ENCODE data around the gene RGS2. TPM values are rescaled to one million over a fixed set of nuclear protein-coding genes. Genes with fewer than 3 reads are reported as not detected.

Gene RGS2
- total RNA-seq, 1 donor from 2014 or later = 110 TPM

- Histone ChIP-seq H3K36me3 (ENCODE audit: control insufficient read depth in 3 of 3, insufficient read depth in 3 of 3, low read length in 3 of 3) (no peaks in the 10 kb centered on the region), H3K9ac (ENCODE audit: low read depth in 1 of 3, low read length in 3 of 3) (no peak overlapping the region), H3K4me3 (ENCODE audit: low read length in 3 of 3) (no peak overlapping the region), H3K9me3 (ENCODE audit: control insufficient read depth in 3 of 3, low read length in 3 of 3) (no peaks in the 10 kb centered on the region), H3K27ac (ENCODE audit: low read depth, low read length) (no peak overlapping the region), H3K27me3 (ENCODE audit: control insufficient read depth in 3 of 3, insufficient read depth in 3 of 3, low read length in 3 of 3) (no peaks in the 10 kb centered on the region), H3K4me1 (ENCODE audit: control insufficient read depth in 3 of 3, insufficient read depth in 3 of 3, low read length in 3 of 3) (no peaks in the 10 kb centered on the region)
Observed at GRCh38 chr1:192793983-192794767, 14.7 kb upstream of the RGS2 start.

DNA sequence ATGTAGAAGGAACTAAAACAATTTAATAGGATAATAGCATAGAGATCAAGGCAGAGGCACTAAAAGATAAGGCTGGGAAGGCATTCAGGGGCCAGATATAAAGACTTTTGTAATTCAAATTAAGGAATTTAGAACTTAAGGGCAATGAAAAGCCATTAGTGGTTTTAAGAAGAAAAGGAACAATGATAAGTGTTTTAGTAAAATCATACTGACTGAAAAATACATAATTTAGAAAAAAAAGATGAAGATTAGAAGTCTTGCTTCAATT is 14.1 kb upstream of the RGS2 start:
- Histone ChIP-seq H3K9me3 (ENCODE audit: control insufficient read depth in 3 of 3, low read length in 3 of 3) (no peaks in the 10 kb centered on the region), H3K9ac (ENCODE audit: low read depth in 1 of 3, low read length in 3 of 3) (no peak overlapping the region), H3K27me3 (ENCODE audit: control insufficient read depth in 3 of 3, insufficient read depth in 3 of 3, low read length in 3 of 3) (no peaks in the 10 kb centered on the region), H3K36me3 (ENCODE audit: control insufficient read depth in 3 of 3, insufficient read depth in 3 of 3, low read length in 3 of 3) (no peaks in the 10 kb centered on the region), H3K27ac (ENCODE audit: low read depth, low read length) (no peak overlapping the region), H3K4me3 (ENCODE audit: low read length in 3 of 3) (no peak overlapping the region), H3K4me1 (ENCODE audit: control insufficient read depth in 3 of 3, insufficient read depth in 3 of 3, low read length in 3 of 3) (no peaks in the 10 kb centered on the region)

- Histone ChIP-seq H3K4me3 (ENCODE audit: low read length in 3 of 3) (no peak overlapping the region), H3K27me3 (ENCODE audit: control insufficient read depth in 3 of 3, insufficient read depth in 3 of 3, low read length in 3 of 3) (no peaks in the 10 kb centered on the region), H3K36me3 (ENCODE audit: control insufficient read depth in 3 of 3, insufficient read depth in 3 of 3, low read length in 3 of 3) (no peaks in the 10 kb centered on the region), H3K27ac (ENCODE audit: low read depth, low read length) (no peak overlapping the region), H3K4me1 (ENCODE audit: control insufficient read depth in 3 of 3, insufficient read depth in 3 of 3, low read length in 3 of 3) (no peaks in the 10 kb centered on the region), H3K9me3 (ENCODE audit: control insufficient read depth in 3 of 3, low read length in 3 of 3) (no peaks in the 10 kb centered on the region), H3K9ac (ENCODE audit: low read depth in 1 of 3, low read length in 3 of 3) (no peak overlapping the region)
Observed at GRCh38 chr1:192795916-192796618, 12.8 kb upstream of the RGS2 start.

DNA sequence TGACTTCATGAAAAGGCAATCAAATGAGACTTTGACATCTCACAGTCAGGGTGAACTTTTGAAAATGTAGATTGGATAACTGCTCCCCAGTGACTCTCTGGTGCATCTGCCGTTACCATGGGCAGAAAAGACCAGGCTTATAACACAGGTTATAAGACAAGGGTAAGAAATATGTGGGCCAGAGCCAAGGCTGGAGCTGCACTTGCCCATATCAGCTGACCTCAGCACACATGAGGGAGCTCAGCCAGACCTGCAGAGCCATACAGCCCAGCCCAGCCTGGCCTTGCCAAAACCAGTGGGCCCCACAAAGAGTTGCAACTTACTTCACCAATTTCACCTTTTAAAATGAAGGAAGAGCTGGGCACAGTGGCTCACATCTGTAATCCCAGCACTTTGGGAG is 11.7 kb upstream of the RGS2 start:
- Histone ChIP-seq H3K27ac (ENCODE audit: low read depth, low read length) (no peak overlapping the region), H3K4me1 (ENCODE audit: control insufficient read depth in 3 of 3, insufficient read depth in 3 of 3, low read length in 3 of 3) (no peaks in the 10 kb centered on the region), H3K9me3 (ENCODE audit: control insufficient read depth in 3 of 3, low read length in 3 of 3) (no peaks in the 10 kb centered on the region)

DNA sequence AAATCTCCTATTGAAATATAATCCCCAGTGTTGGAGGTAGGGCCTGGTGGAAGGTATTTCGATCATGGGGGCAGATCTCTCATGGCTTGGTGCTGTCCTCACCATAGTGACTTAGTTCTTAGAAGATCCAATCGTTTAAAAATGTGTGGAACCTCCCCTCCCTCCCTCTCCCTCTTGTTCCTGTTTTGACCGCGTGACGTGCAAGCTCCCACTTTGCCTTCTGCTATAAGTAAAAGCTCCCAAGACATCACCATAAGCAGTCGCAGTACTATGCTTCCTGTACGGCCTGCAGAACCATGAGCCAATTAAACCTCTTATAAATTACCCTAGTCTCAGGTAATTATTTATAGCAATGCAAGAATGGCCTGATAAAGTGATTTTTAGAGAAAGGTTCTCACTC is 10.9 kb upstream of the RGS2 start:
- no peaks in the 10 kb centered on the region for H3K9me3 ChIP-seq (ENCODE audit: control insufficient read depth in 3 of 3, low read length in 3 of 3)
- H3K4me1 ChIP-seq (ENCODE audit: control insufficient read depth in 3 of 3, insufficient read depth in 3 of 3, low read length in 3 of 3) = no peaks in the 10 kb centered on the region
- no peak overlapping the region for H3K4me3 ChIP-seq (ENCODE audit: low read length in 3 of 3)
- H3K27me3 ChIP-seq (ENCODE audit: control insufficient read depth in 3 of 3, insufficient read depth in 3 of 3, low read length in 3 of 3) = no peaks in the 10 kb centered on the region
- no peaks in the 10 kb centered on the region for H3K36me3 ChIP-seq (ENCODE audit: control insufficient read depth in 3 of 3, insufficient read depth in 3 of 3, low read length in 3 of 3)
- no peak overlapping the region for H3K9ac ChIP-seq (ENCODE audit: low read depth in 1 of 3, low read length in 3 of 3)
- no peak overlapping the region for H3K27ac ChIP-seq (ENCODE audit: low read depth, low read length)

More for the DNA sequence above, 11.7 kb upstream of the RGS2 start:
- no peak overlapping the region for H3K4me3 ChIP-seq (ENCODE audit: low read length in 3 of 3)
- H3K9ac ChIP-seq (ENCODE audit: low read depth in 1 of 3, low read length in 3 of 3) = no peak overlapping the region
- no peaks in the 10 kb centered on the region for H3K36me3 ChIP-seq (ENCODE audit: control insufficient read depth in 3 of 3, insufficient read depth in 3 of 3, low read length in 3 of 3)
- H3K27me3 ChIP-seq (ENCODE audit: control insufficient read depth in 3 of 3, insufficient read depth in 3 of 3, low read length in 3 of 3) = no peaks in the 10 kb centered on the region

- Histone ChIP-seq H3K4me1 (ENCODE audit: control insufficient read depth in 3 of 3, insufficient read depth in 3 of 3, low read length in 3 of 3) (no peaks in the 10 kb centered on the region), H3K9me3 (ENCODE audit: control insufficient read depth in 3 of 3, low read length in 3 of 3) (no peaks in the 10 kb centered on the region), H3K4me3 (ENCODE audit: low read length in 3 of 3) (no peak overlapping the region), H3K27me3 (ENCODE audit: control insufficient read depth in 3 of 3, insufficient read depth in 3 of 3, low read length in 3 of 3) (no peaks in the 10 kb centered on the region), H3K36me3 (ENCODE audit: control insufficient read depth in 3 of 3, insufficient read depth in 3 of 3, low read length in 3 of 3) (no peaks in the 10 kb centered on the region), H3K27ac (ENCODE audit: low read depth, low read length) (no peak overlapping the region), H3K9ac (ENCODE audit: low read depth in 1 of 3, low read length in 3 of 3) (no peak overlapping the region)
Observed at GRCh38 chr1:192801451-192801850, 7.4 kb upstream of the RGS2 start.

DNA sequence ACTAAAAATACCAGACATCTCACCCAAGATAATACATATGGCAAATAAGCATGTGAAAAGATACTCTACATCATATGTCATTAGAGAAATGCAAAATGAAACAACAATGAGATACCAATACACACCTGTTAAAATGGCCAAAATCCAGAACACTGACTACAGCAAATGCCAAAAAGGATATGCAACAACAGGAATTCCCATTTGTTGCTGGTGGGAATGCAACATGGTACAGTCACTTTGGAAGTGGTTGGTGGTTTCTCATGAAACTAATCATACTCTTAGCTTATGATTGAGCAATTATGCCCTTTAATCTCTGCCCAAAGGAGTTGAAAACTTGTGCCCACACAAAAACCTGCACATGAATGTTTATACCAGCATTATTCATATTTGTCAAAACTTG is 6.4 kb upstream of the RGS2 start:
- no peak overlapping the region for H3K9ac ChIP-seq (ENCODE audit: low read depth in 1 of 3, low read length in 3 of 3)

GRCh38 chr1:192803501-192803900 is 5.3 kb upstream of the RGS2 start:
- Histone ChIP-seq H3K9me3 (ENCODE audit: control insufficient read depth in 3 of 3, low read length in 3 of 3) (no peaks in the 10 kb centered on the region), H3K4me3 (ENCODE audit: low read length in 3 of 3) (no peak overlapping the region), H3K27me3 (ENCODE audit: control insufficient read depth in 3 of 3, insufficient read depth in 3 of 3, low read length in 3 of 3) (no peaks in the 10 kb centered on the region), H3K4me1 (ENCODE audit: control insufficient read depth in 3 of 3, insufficient read depth in 3 of 3, low read length in 3 of 3) (peaks cover 4 to 14% (median 6%) of the 10 kb centered on the region in 3 donors), H3K36me3 (ENCODE audit: control insufficient read depth in 3 of 3, insufficient read depth in 3 of 3, low read length in 3 of 3) (no peaks in the 10 kb centered on the region), H3K27ac (ENCODE audit: low read depth, low read length) (no peak overlapping the region), H3K9ac (ENCODE audit: low read depth in 1 of 3, low read length in 3 of 3) (no peak overlapping the region)

More for the DNA sequence above, 6.4 kb upstream of the RGS2 start:
- no peaks in the 10 kb centered on the region for H3K27me3 ChIP-seq (ENCODE audit: control insufficient read depth in 3 of 3, insufficient read depth in 3 of 3, low read length in 3 of 3)
- H3K27ac ChIP-seq (ENCODE audit: low read depth, low read length) = no peak overlapping the region
- peaks cover 0 to 7% (median 2%) of the 10 kb centered on the region in 3 donors for H3K4me1 ChIP-seq (ENCODE audit: control insufficient read depth in 3 of 3, insufficient read depth in 3 of 3, low read length in 3 of 3)
- H3K36me3 ChIP-seq (ENCODE audit: control insufficient read depth in 3 of 3, insufficient read depth in 3 of 3, low read length in 3 of 3) = no peaks in the 10 kb centered on the region
- H3K4me3 ChIP-seq (ENCODE audit: low read length in 3 of 3) = no peak overlapping the region
- no peaks in the 10 kb centered on the region for H3K9me3 ChIP-seq (ENCODE audit: control insufficient read depth in 3 of 3, low read length in 3 of 3)

- Histone ChIP-seq H3K27ac (ENCODE audit: low read depth, low read length) (no peak overlapping the region), H3K36me3 (ENCODE audit: control insufficient read depth in 3 of 3, insufficient read depth in 3 of 3, low read length in 3 of 3) (peaks cover 0 to 2% (median 0%) of the 10 kb centered on the region in 3 donors), H3K27me3 (ENCODE audit: control insufficient read depth in 3 of 3, insufficient read depth in 3 of 3, low read length in 3 of 3) (no peaks in the 10 kb centered on the region), H3K9me3 (ENCODE audit: control insufficient read depth in 3 of 3, low read length in 3 of 3) (no peaks in the 10 kb centered on the region), H3K9ac (ENCODE audit: low read depth in 1 of 3, low read length in 3 of 3) (peak overlapping the region in 1 of 3 donors; percentile 1), H3K4me1 (ENCODE audit: control insufficient read depth in 3 of 3, insufficient read depth in 3 of 3, low read length in 3 of 3) (peaks cover 4 to 26% (median 10%) of the 10 kb centered on the region in 3 donors), H3K4me3 (ENCODE audit: low read length in 3 of 3) (no peak overlapping the region)
Observed at GRCh38 chr1:192805832-192806323, 3.0 kb upstream of the RGS2 start.

All from skeletal muscle tissue (tissue), 4 donors.